Measurements from ENCODE around the gene KCNV2.

KCNV2 gene

DNA sequence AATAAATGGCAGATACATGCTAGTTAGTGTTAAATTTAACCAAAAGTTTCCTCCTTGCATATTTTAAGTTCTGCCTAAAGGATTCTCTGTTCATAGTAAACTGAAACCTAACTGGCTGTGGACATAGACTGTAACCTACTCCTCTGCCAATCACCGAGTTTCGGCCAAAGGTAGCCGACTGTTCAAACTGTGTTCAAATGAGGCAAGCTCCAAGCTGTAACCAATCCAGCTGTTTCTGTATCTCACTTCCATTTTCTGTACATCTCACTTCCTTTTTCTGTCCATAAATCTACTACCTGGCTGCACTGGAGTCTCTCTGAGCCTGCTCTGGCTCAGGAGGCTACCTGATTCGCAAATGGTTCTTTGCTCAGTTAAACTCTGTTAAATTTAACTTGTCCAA is 44.1 kb downstream of the KCNV2 start:
- no peak for DNase-seq

DNA sequence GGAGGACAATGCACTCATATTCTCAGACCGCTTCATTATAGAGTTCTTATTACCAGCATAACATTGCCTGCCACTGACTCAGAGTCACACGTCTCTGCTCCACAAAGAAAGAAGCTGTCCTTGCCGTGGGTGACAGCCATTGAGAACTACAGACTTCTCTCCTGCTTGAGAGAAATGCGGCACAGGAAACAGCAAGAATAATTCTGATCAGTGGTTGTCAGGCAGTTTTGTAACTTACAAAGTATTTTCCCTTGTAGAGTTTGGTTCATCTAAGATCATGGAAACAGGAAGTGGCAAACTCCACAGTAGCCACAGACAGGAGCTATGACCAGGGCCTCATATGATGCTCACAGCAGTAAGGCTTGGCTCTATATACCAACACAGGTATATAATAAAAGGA is 47.0 kb downstream of the KCNV2 start:
- DNase-seq = no peak

DNA sequence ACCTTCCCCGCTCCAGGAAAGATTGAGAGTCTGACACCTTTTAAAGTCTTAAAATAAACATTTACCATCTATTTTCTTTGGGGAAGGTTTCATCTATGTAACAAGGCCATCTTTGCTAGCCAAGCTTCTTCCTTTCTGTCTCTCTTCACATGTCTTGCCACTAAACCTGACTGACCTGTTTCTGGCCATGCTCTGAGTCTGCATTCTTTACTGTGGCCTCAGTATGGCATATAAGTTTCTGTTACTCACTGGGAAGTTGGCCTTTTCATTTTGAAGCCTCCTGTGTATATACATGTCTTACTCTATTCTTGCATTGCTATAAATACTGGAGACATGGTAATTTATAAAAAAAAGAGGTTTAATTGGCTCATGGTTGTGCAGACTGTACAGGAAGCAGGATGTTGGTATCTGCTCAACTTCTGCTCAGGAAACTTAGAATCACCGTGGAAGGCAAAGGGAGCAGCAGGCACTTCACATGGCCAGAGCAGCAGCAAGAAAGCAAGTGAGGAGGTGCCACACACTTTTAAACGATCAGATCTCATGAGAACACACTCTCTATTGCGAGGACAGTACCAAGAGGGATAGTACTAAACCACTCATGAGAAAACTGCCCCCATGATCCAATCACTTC is 48.1 kb downstream of the KCNV2 start:
- DNase-seq = no peak

DNA sequence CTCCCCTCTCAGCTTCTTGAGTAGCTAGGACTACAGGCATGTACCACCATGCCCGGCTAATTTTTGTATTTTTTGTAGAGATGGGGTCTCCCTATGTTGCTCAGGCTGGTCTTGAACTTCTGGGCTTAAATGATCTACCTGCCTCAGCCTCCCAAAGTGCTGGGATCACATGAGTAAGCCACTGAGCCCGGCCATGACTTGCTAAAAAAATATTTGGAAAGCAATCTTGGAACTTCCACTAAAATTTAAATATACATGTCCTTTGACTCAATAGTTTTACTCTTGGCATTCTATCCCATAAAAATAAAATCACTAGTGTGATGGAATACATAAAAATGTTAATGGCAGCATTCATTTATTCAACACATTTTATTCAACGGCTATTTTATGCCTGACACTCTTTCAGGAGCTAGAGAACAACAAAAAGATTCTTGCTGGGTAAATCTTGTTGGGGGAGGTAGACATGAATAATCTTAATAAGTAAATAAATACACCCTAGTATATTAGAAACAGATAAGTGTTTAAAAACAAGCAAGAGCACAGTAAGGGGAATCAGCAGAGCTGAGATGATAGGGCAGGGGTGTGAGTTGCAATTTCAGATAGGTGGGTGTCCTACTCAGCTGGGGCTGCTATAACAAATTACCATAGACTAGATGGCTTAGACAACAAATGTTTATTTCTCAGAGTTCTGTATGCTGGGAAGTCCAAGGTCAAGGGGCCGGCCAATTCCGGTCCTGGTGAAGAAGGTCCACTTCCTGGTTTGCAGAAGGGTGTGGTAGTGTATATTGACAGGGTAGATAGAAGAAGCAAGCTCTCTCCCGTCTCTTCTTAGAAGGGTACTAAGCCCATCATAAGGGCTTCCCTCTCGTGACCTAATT is 50.7 kb downstream of the KCNV2 start:
- DNase-seq = no peak

DNA sequence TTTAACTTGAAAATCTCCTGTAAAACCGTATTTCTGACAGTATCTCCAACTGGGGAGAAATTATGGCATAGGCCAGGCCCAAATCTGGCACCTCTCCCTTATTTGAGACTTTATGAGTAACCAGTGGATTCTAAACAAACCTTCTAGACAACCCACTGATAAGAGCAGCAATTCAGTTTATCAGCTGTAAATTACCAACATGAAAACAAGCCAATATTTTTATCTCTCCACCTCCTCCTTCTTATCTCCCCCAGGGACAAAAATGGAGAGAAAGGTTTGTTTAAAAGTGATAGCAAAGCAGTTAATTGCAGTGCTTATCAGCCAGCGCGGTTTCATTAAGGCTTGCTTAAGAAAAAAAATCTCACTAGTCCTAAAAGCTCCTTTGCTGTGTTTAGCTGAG is 53.8 kb downstream of the KCNV2 start:
- no peak for DNase-seq

DNA sequence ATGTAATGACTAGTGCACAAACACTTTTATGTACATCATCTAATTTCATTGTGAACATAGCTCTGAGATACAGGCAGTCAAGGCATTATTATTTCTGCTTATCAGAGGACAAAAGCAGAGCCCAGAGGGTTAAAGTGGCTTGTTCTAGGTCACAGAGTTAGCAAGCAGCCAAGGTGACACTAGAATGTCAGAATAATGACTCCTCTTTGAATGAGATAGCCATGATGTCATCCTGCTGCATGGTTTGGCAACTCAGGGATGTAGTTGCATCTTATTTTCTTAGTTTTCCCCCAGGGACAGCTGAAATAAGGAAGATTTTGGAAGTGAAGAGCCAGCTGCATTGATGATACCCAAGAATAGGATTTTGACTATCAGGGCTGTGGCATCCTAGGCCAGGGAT is 54.4 kb downstream of the KCNV2 start:
- no peak for DNase-seq

DNA sequence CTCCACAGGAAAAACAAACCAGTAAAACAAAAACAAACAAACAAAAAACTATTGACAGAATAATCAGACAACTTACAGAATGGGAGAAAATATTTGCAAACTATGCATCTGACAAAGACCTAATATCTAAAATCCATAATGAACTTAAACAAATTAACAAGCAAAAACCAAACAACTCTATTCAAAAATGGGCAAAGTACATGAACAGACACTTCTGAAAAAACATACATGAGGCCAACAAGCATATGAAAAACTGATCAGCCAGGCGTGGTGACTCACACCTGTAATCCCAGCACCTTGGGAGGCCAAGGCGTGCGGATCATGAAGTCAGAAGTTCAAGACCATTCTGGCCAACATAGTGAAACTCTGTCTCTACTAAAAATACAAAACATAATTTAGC is 60.1 kb downstream of the KCNV2 start:
- no peak for DNase-seq

- no peak for DNase-seq
Measured at GRCh38 chr9:2778816-2779215, 61.5 kb downstream of the KCNV2 start.

Data from effector CD8-positive, alpha-beta T cell (primary cell).